ENCODE measurements around the gene GPR162.
"Not testable (repeated sequence)": the region's sequence is repeated elsewhere in the genome, so short reads cannot be mapped to it uniquely, and the experiment has no call there.

Gene GPR162

GRCh38 chr12:6855322-6855721 lies 33.7 kb downstream of the GPR162 start:
- peaks cover 2% of the 10 kb centered on the region; the same call in 1 of the 2 replicates for H3K4me1 ChIP-seq (ENCODE audit: control insufficient read depth, insufficient read depth, low read length)
- WGBS (ENCODE audit: insufficient coverage, insufficient read length): no CpG with 5 or more reads among the region's 14 CpGs
- H3K4me3 ChIP-seq (ENCODE audit: low read length): no peak overlapping the region
- no peaks in the 10 kb centered on the region for H3K27me3 ChIP-seq (ENCODE audit: control insufficient read depth, insufficient read depth, low read length)
- no peak for DNase-seq (ENCODE audit: low read depth, low spot score)
- no peak overlapping the region for H3K27ac ChIP-seq (ENCODE audit: low read length)
- peaks cover 28% of the 10 kb centered on the region; the same call in 1 of the 2 replicates for H3K36me3 ChIP-seq (ENCODE audit: control insufficient read depth, insufficient read depth, low read length)
- no peaks in the 10 kb centered on the region for H3K9me3 ChIP-seq (ENCODE audit: control insufficient read depth, insufficient read depth, low read length)

GRCh38 chr12:6858799-6859198 lies 37.2 kb downstream of the GPR162 start:
- Histone ChIP-seq H3K9me3 (ENCODE audit: control insufficient read depth, insufficient read depth, low read length) (no peaks in the 10 kb centered on the region), H3K4me1 (ENCODE audit: control insufficient read depth, insufficient read depth, low read length) (no peaks in the 10 kb centered on the region), H3K36me3 (ENCODE audit: control insufficient read depth, insufficient read depth, low read length) (peaks cover 42% of the 10 kb centered on the region), H3K4me3 (ENCODE audit: low read length) (no peak overlapping the region), H3K27ac (ENCODE audit: low read length) (no peak overlapping the region), H3K27me3 (ENCODE audit: control insufficient read depth, insufficient read depth, low read length) (no peaks in the 10 kb centered on the region)
- WGBS (ENCODE audit: insufficient coverage, insufficient read length): no CpG with 5 or more reads among the region's 2 CpGs
- DNase-seq (ENCODE audit: low read depth, low spot score): no peak

- DNase-seq (ENCODE audit: low read depth, low spot score): no peak
- Histone ChIP-seq H3K4me3 (ENCODE audit: low read length) (no peak overlapping the region), H3K27me3 (ENCODE audit: control insufficient read depth, insufficient read depth, low read length) (no peaks in the 10 kb centered on the region), H3K4me1 (ENCODE audit: control insufficient read depth, insufficient read depth, low read length) (no peaks in the 10 kb centered on the region), H3K27ac (ENCODE audit: low read length) (no peak overlapping the region), H3K9me3 (ENCODE audit: control insufficient read depth, insufficient read depth, low read length) (no peaks in the 10 kb centered on the region), H3K36me3 (ENCODE audit: control insufficient read depth, insufficient read depth, low read length) (peaks cover 52% of the 10 kb centered on the region)
- WGBS (ENCODE audit: insufficient coverage, insufficient read length): no CpG with 5 or more reads among the region's 9 CpGs
These were observed 38.5 kb downstream of the GPR162 start for GRCh38 chr12:6860116-6860515.

GRCh38 chr12:6860942-6861341 lies 39.3 kb downstream of the GPR162 start:
- Histone ChIP-seq H3K4me3 (ENCODE audit: low read length) (no peak overlapping the region), H3K36me3 (ENCODE audit: control insufficient read depth, insufficient read depth, low read length) (peaks cover 46% of the 10 kb centered on the region), H3K27ac (ENCODE audit: low read length) (no peak overlapping the region), H3K9me3 (ENCODE audit: control insufficient read depth, insufficient read depth, low read length) (no peaks in the 10 kb centered on the region), H3K4me1 (ENCODE audit: control insufficient read depth, insufficient read depth, low read length) (peaks cover 1% of the 10 kb centered on the region), H3K27me3 (ENCODE audit: control insufficient read depth, insufficient read depth, low read length) (no peaks in the 10 kb centered on the region)
- no CpG with 5 or more reads among the region's 7 CpGs for WGBS (ENCODE audit: insufficient coverage, insufficient read length)
- no peak for DNase-seq (ENCODE audit: low read depth, low spot score)

- Histone ChIP-seq H3K27ac (ENCODE audit: low read length) (no peak overlapping the region), H3K36me3 (ENCODE audit: control insufficient read depth, insufficient read depth, low read length) (peaks cover 41% of the 10 kb centered on the region), H3K9me3 (ENCODE audit: control insufficient read depth, insufficient read depth, low read length) (no peaks in the 10 kb centered on the region), H3K4me1 (ENCODE audit: control insufficient read depth, insufficient read depth, low read length) (peaks cover 3% of the 10 kb centered on the region), H3K4me3 (ENCODE audit: low read length) (no peak overlapping the region), H3K27me3 (ENCODE audit: control insufficient read depth, insufficient read depth, low read length) (no peaks in the 10 kb centered on the region)
- DNase-seq (ENCODE audit: low read depth, low spot score): no peak
- WGBS (ENCODE audit: insufficient coverage, insufficient read length): no CpG with 5 or more reads among the region's 9 CpGs
These were observed 39.8 kb downstream of the GPR162 start for GRCh38 chr12:6861391-6861790.

GRCh38 chr12:6863033-6863432 lies 41.4 kb downstream of the GPR162 start:
- H3K36me3 ChIP-seq (ENCODE audit: control insufficient read depth, insufficient read depth, low read length): peaks cover 34% of the 10 kb centered on the region
- no CpG with 5 or more reads among the region's 11 CpGs for WGBS (ENCODE audit: insufficient coverage, insufficient read length)
- no peaks in the 10 kb centered on the region for H3K27me3 ChIP-seq (ENCODE audit: control insufficient read depth, insufficient read depth, low read length)
- DNase-seq (ENCODE audit: low read depth, low spot score): no peak
- H3K4me1 ChIP-seq (ENCODE audit: control insufficient read depth, insufficient read depth, low read length): peaks cover 4% of the 10 kb centered on the region
- H3K27ac ChIP-seq (ENCODE audit: low read length): no peak overlapping the region
- no peaks in the 10 kb centered on the region for H3K9me3 ChIP-seq (ENCODE audit: control insufficient read depth, insufficient read depth, low read length)
- H3K4me3 ChIP-seq (ENCODE audit: low read length): no peak overlapping the region

- Histone ChIP-seq H3K27me3 (ENCODE audit: control insufficient read depth, insufficient read depth, low read length) (no peaks in the 10 kb centered on the region), H3K4me1 (ENCODE audit: control insufficient read depth, insufficient read depth, low read length) (peaks cover 4% of the 10 kb centered on the region), H3K27ac (ENCODE audit: low read length) (no peak overlapping the region), H3K4me3 (ENCODE audit: low read length) (no peak overlapping the region), H3K36me3 (ENCODE audit: control insufficient read depth, insufficient read depth, low read length) (peaks cover 29% of the 10 kb centered on the region), H3K9me3 (ENCODE audit: control insufficient read depth, insufficient read depth, low read length) (no peaks in the 10 kb centered on the region)
- WGBS (ENCODE audit: insufficient coverage, insufficient read length): no CpG with 5 or more reads among the region's 16 CpGs
- no peak for DNase-seq (ENCODE audit: low read depth, low spot score)
These were observed 42.1 kb downstream of the GPR162 start for GRCh38 chr12:6863586-6864321.

- no CpG with 5 or more reads among the region's 5 CpGs for WGBS (ENCODE audit: insufficient coverage, insufficient read length)
- not testable (repeated sequence) for H3K4me1 ChIP-seq (ENCODE audit: control insufficient read depth, insufficient read depth, low read length); H3K27ac ChIP-seq (ENCODE audit: low read length); H3K9me3 ChIP-seq (ENCODE audit: control insufficient read depth, insufficient read depth, low read length); DNase-seq (ENCODE audit: low read depth, low spot score); H3K27me3 ChIP-seq (ENCODE audit: control insufficient read depth, insufficient read depth, low read length); H3K4me3 ChIP-seq (ENCODE audit: low read length)
- peaks cover 32% of the 10 kb centered on the region for H3K36me3 ChIP-seq (ENCODE audit: control insufficient read depth, insufficient read depth, low read length)
These were observed 43.7 kb downstream of the GPR162 start for GRCh38 chr12:6865307-6865706.

GRCh38 chr12:6866163-6866919 lies 44.7 kb downstream of the GPR162 start:
- DNase-seq (ENCODE audit: low read depth, low spot score): no peak
- no CpG with 5 or more reads among the region's 19 CpGs for WGBS (ENCODE audit: insufficient coverage, insufficient read length)
- peaks cover 31% of the 10 kb centered on the region for H3K36me3 ChIP-seq (ENCODE audit: control insufficient read depth, insufficient read depth, low read length)
- no peak overlapping the region; the same call in 1 of the 2 replicates for H3K4me3 ChIP-seq (ENCODE audit: low read length)
- peaks cover 9% of the 10 kb centered on the region for H3K4me1 ChIP-seq (ENCODE audit: control insufficient read depth, insufficient read depth, low read length)
- H3K27ac ChIP-seq (ENCODE audit: low read length): no peak overlapping the region
- H3K27me3 ChIP-seq (ENCODE audit: control insufficient read depth, insufficient read depth, low read length): no peaks in the 10 kb centered on the region
- H3K9me3 ChIP-seq (ENCODE audit: control insufficient read depth, insufficient read depth, low read length): no peaks in the 10 kb centered on the region

- WGBS (ENCODE audit: insufficient coverage, insufficient read length): no CpG with 5 or more reads among the region's 33 CpGs
- peaks cover 9% of the 10 kb centered on the region for H3K4me1 ChIP-seq (ENCODE audit: control insufficient read depth, insufficient read depth, low read length)
- H3K9me3 ChIP-seq (ENCODE audit: control insufficient read depth, insufficient read depth, low read length): no peaks in the 10 kb centered on the region
- peaks cover 27% of the 10 kb centered on the region for H3K36me3 ChIP-seq (ENCODE audit: control insufficient read depth, insufficient read depth, low read length)
- peak overlapping the region; percentile 91; the same call in 1 of the 2 replicates for H3K4me3 ChIP-seq (ENCODE audit: low read length)
- H3K27me3 ChIP-seq (ENCODE audit: control insufficient read depth, insufficient read depth, low read length): no peaks in the 10 kb centered on the region
- H3K27ac ChIP-seq (ENCODE audit: low read length): no peak overlapping the region
- DNase-seq (ENCODE audit: low read depth, low spot score): no peak
These were observed 45.3 kb downstream of the GPR162 start for GRCh38 chr12:6866920-6867412.

Measured in iPS DF 6.9 (cell line).